Activated T-cell treated with anti-CD3 and anti-CD28 coated beads, Interleukin-2, amount 50 U/mL, for 4 hours (primary cell): ENCODE data around the gene CDCP1. TPM values are rescaled to one million over a fixed set of nuclear protein-coding genes. Genes with fewer than 3 reads are reported as not detected.
A peak's percentile ranks its signal among the peaks of the same experiment; 100 is the strongest.
"Not testable (repeated sequence)": the region's sequence is repeated elsewhere in the genome, so short reads cannot be mapped to it uniquely, and the experiment has no call there.

Experiments used
- ATAC-seq, 2 donors: fragments of 200-7000 bp; cut with Tn5 transposase; one replicate each; pipeline ENCODE4 v1.10.0; 2021
- DNase-seq: peaks from one replicate; pipeline ENCODE4 v3.0.0-alpha.2; 2020
- H3K27me3 Mint-ChIP-seq: one replicate; pipeline ENCODE4 v1.8.0; 2021; ENCODE audit warnings: low read depth, mixed read lengths
- H3K36me3 Mint-ChIP-seq: one replicate; pipeline ENCODE4 v1.8.0; 2022; ENCODE audit warnings: mixed read lengths; ENCODE audit not compliant: insufficient read depth
- H3K4me1 Mint-ChIP-seq: one replicate; pipeline ENCODE4 v1.8.0; 2021; ENCODE audit warnings: low read depth, mixed read lengths
- H3K4me3 Mint-ChIP-seq: one replicate; pipeline ENCODE4 v1.8.0; 2021; ENCODE audit warnings: mild to moderate bottlenecking, moderate library complexity, mixed read lengths
- H3K9me3 Mint-ChIP-seq: one replicate; pipeline ENCODE4 v1.8.0; 2021; ENCODE audit warnings: mixed read lengths
- total RNA-seq, 3 donors: library from RNA; stranded (reverse); gene quantifications; one replicate each; pipeline ENCODE4 v1.2.1, GENCODE V29; 2021

Gene CDCP1
- total RNA-seq, 3 donors from 2014 or later: 0.63 to 2.3 (median 1.0) TPM

GRCh38 chr3:45165497-45166283, 19.5 kb upstream of the CDCP1 start:
- H3K4me1 Mint-ChIP-seq: peaks cover 17% of the 10 kb centered on the region
- no peak for ATAC-seq
- H3K27me3 Mint-ChIP-seq: no peaks in the 10 kb centered on the region
- DNase-seq: no peak
- H3K9me3 Mint-ChIP-seq: no peaks in the 10 kb centered on the region
- no peak overlapping the region for H3K4me3 Mint-ChIP-seq
- H3K36me3 Mint-ChIP-seq: no peaks in the 10 kb centered on the region

GRCh38 chr3:45164056-45164455, 17.9 kb upstream of the CDCP1 start:
- peaks cover 17% of the 10 kb centered on the region for H3K4me1 Mint-ChIP-seq
- no peak for DNase-seq
- no peak for ATAC-seq
- H3K27me3 Mint-ChIP-seq: peaks cover 3% of the 10 kb centered on the region
- H3K36me3 Mint-ChIP-seq: no peaks in the 10 kb centered on the region
- H3K4me3 Mint-ChIP-seq: no peak overlapping the region
- H3K9me3 Mint-ChIP-seq: no peaks in the 10 kb centered on the region

DNA sequence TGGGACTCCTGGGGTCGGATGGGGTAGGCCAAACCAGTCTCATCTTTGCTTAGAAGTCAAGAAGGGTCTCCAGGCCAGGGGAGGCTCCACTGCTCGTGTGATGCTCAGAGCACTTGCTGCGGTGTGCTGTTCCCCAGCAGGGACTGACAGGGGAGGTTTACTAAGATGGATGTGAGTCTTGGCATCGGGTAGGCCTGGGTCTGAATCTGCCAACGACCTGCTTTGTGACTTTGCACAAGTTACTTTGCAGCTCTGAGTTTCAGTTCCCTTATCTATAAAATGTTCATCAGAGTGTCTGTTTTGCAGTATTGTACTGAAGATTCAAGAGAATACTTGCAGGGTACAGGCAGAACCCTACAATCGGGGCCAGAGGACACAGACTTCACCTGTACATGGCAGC, 17.3 kb upstream of the CDCP1 start:
- no peak for ATAC-seq
- H3K4me3 Mint-ChIP-seq: no peak overlapping the region
- no peaks in the 10 kb centered on the region for H3K9me3 Mint-ChIP-seq
- peaks cover 3% of the 10 kb centered on the region for H3K27me3 Mint-ChIP-seq
- H3K4me1 Mint-ChIP-seq: peaks cover 17% of the 10 kb centered on the region
- no peaks in the 10 kb centered on the region for H3K36me3 Mint-ChIP-seq
- no peak for DNase-seq

- no peaks in the 10 kb centered on the region for H3K4me1 Mint-ChIP-seq
- DNase-seq (no peak), ATAC-seq (no peak)
- H3K27me3 Mint-ChIP-seq: peaks cover 8% of the 10 kb centered on the region
- H3K9me3 Mint-ChIP-seq: peaks cover 9% of the 10 kb centered on the region
- peaks cover 2% of the 10 kb centered on the region for H3K36me3 Mint-ChIP-seq
- H3K4me3 Mint-ChIP-seq: no peak overlapping the region
Observed at GRCh38 chr3:45154641-45155147, 8.5 kb upstream of the CDCP1 start.

GRCh38 chr3:45153658-45154437, 7.7 kb upstream of the CDCP1 start:
- no peak overlapping the region for H3K4me3 Mint-ChIP-seq
- no peak for ATAC-seq

GRCh38 chr3:45152307-45152706, 6.1 kb upstream of the CDCP1 start:
- ATAC-seq: no peak
- peaks cover 2% of the 10 kb centered on the region for H3K36me3 Mint-ChIP-seq
- no peaks in the 10 kb centered on the region for H3K4me1 Mint-ChIP-seq
- no peak for DNase-seq
- H3K9me3 Mint-ChIP-seq: peaks cover 9% of the 10 kb centered on the region
- no peak overlapping the region for H3K4me3 Mint-ChIP-seq
- peaks cover 8% of the 10 kb centered on the region for H3K27me3 Mint-ChIP-seq

More at GRCh38 chr3:45153658-45154437, 7.7 kb upstream of the CDCP1 start:
- Mint-ChIP-seq H3K36me3 (peaks cover 2% of the 10 kb centered on the region), H3K4me1 (no peaks in the 10 kb centered on the region), H3K9me3 (peaks cover 9% of the 10 kb centered on the region), H3K27me3 (peaks cover 6% of the 10 kb centered on the region)
- DNase-seq: no peak

DNA sequence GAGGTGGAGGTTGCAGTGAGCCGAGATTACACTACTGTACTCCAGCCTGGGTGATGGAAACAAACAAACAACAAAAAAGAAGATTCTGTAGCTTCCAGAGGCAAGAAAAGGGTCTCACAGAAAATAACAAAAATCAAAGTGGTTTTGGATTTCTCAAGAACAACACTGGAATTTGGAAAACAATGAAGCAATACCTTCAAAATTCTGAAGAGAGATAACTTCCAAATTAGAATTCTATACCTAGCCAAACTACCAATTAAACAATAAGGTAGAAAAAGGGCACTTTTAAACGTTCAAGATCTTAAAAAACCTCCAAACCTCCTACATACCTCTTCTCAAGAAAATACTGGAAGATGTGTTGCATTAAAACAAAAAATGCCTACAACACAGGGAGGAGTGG, 4.9 kb upstream of the CDCP1 start:
- Mint-ChIP-seq H3K36me3 (peaks cover 2% of the 10 kb centered on the region), H3K27me3 (peaks cover 15% of the 10 kb centered on the region), H3K4me3 (no peak overlapping the region), H3K4me1 (peaks cover 3% of the 10 kb centered on the region), H3K9me3 (peaks cover 9% of the 10 kb centered on the region)
- ATAC-seq (no peak), DNase-seq (no peak)

GRCh38 chr3:45148921-45149320, 2.7 kb upstream of the CDCP1 start:
- Mint-ChIP-seq H3K4me3 (no peak overlapping the region), H3K4me1 (peaks cover 10% of the 10 kb centered on the region), H3K36me3 (peaks cover 2% of the 10 kb centered on the region), H3K9me3 (peaks cover 9% of the 10 kb centered on the region), H3K27me3 (peaks cover 29% of the 10 kb centered on the region)
- no peak for ATAC-seq
- DNase-seq: no peak

- ATAC-seq: no peak
- peaks cover 10% of the 10 kb centered on the region for H3K4me1 Mint-ChIP-seq
- H3K9me3 Mint-ChIP-seq: no peaks in the 10 kb centered on the region
- DNase-seq: no peak
- peaks cover 53% of the 10 kb centered on the region for H3K27me3 Mint-ChIP-seq
- H3K4me3 Mint-ChIP-seq: peak overlapping the region; percentile 62
- H3K36me3 Mint-ChIP-seq: peaks cover 2% of the 10 kb centered on the region
Observed at GRCh38 chr3:45145223-45145622, 955 bp downstream of the CDCP1 start.

DNA sequence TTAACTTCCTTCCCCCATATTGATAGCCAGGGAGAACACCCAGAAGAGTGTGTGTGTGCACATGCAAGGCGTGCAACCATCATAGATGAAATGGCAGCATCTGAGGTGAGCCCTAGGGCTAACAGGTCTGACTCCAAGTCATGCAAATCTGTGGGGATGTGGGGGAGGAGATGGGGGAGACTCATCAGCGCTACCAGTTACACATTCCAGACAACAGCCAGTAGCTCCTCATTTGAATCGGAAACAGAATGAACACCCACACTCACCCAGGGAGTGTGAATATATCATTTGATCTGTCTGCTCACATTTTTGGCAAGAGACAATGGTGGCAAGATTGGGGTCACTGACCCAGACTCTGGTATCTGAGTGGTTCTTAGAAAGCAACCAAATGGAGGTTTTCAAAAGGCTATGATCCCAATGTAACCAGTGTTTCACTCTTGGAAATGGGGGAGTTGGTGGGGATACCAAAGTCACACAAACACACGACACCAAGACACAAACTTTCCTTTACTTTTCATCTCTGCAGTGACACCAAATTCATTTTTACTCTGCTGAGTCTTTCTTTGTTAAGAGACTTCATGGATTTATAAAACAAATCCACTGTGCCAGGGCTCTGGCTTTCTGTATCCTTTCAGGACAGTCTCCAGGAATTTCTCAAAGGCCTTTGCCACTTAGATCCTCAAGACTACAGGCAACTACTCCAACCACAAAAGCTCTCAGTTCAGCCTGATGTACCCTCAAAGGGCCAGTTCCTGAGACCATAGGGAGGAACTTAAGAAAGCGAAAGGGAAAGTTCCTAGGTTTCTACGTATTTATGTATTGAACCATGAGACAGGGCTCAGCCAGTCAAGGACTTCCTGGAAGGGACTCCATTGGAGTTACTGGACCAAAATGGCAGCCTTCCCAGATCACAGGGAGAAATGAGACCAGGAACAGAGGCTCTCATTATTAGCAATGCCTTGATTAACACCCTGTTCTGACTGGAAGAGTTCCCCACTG, 2.2 kb downstream of the CDCP1 start:
- Mint-ChIP-seq H3K36me3 (no peaks in the 10 kb centered on the region), H3K9me3 (no peaks in the 10 kb centered on the region), H3K27me3 (peaks cover 57% of the 10 kb centered on the region), H3K4me3 (no peak overlapping the region), H3K4me1 (peaks cover 10% of the 10 kb centered on the region)
- no peak for DNase-seq
- ATAC-seq: no peak

- H3K9me3 Mint-ChIP-seq, H3K36me3 Mint-ChIP-seq, DNase-seq, ATAC-seq, H3K4me1 Mint-ChIP-seq, H3K4me3 Mint-ChIP-seq: not testable (repeated sequence)
- H3K27me3 Mint-ChIP-seq: peaks cover 42% of the 10 kb centered on the region
Observed at GRCh38 chr3:45140770-45141155, 5.4 kb downstream of the CDCP1 start.

- ATAC-seq (no peak), DNase-seq (no peak)
- Mint-ChIP-seq H3K27me3 (peaks cover 39% of the 10 kb centered on the region), H3K4me3 (no peak overlapping the region), H3K36me3 (no peaks in the 10 kb centered on the region), H3K9me3 (no peaks in the 10 kb centered on the region), H3K4me1 (peaks cover 3% of the 10 kb centered on the region)
Observed at GRCh38 chr3:45140141-45140769, 5.9 kb downstream of the CDCP1 start.

GRCh38 chr3:45139372-45140140, 6.6 kb downstream of the CDCP1 start:
- H3K27me3 Mint-ChIP-seq: peaks cover 34% of the 10 kb centered on the region

More at GRCh38 chr3:45139372-45140140, 6.6 kb downstream of the CDCP1 start:
- Mint-ChIP-seq H3K9me3 (no peaks in the 10 kb centered on the region), H3K4me3 (no peak overlapping the region), H3K4me1 (no peaks in the 10 kb centered on the region), H3K36me3 (no peaks in the 10 kb centered on the region)
- no peak for ATAC-seq
- DNase-seq: no peak
